Liver (tissue), 9 donors: ENCODE data around the gene XPO5. TPM values are rescaled to one million over a fixed set of nuclear protein-coding genes. Genes with fewer than 3 reads are reported as not detected.
"Not testable (repeated sequence)": the region's sequence is repeated elsewhere in the genome, so short reads cannot be mapped to it uniquely, and the experiment has no call there.

Source experiments
- DNase-seq: peaks from one replicate; pipeline ENCODE4 v3.0.0-alpha.2; 2017; ENCODE audit warnings: low spot score
- H3K27ac ChIP-seq, 2 donors: one replicate each; pipeline ENCODE4 v1.7.0; 2013; ENCODE audit warnings: inconsistent platforms in 2 of 2, low read length in 2 of 2, control low read depth in 1 of 2, low read depth in 1 of 2, mild to moderate bottlenecking in 1 of 2
- H3K27me3 ChIP-seq, 4 donors: one replicate each; pipeline versions ENCODE4 v1.6.1 to v1.7.0; 2013; ENCODE audit warnings: low read length in 3 of 4, inconsistent platforms in 1 of 4, mild to moderate bottlenecking in 1 of 4, moderate library complexity in 1 of 4; ENCODE audit not compliant: control insufficient read depth in 4 of 4, insufficient read depth in 4 of 4
- H3K36me3 ChIP-seq, 4 donors: one replicate each; pipeline versions ENCODE4 v1.6.1 to v1.7.0; 2013; ENCODE audit warnings: low read length in 3 of 4, mild to moderate bottlenecking in 3 of 4, low read depth in 1 of 4, moderate library complexity in 1 of 4; ENCODE audit not compliant: control insufficient read depth in 4 of 4, insufficient read depth in 3 of 4
- H3K4me1 ChIP-seq, 4 donors: one replicate each; pipeline versions ENCODE4 v1.6.1 to v1.7.0; 2013; ENCODE audit warnings: low read length in 3 of 4, mild to moderate bottlenecking in 3 of 4, moderate library complexity in 1 of 4; ENCODE audit not compliant: control insufficient read depth in 4 of 4, insufficient read depth in 4 of 4
- H3K4me3 ChIP-seq, 3 donors: one replicate each; pipeline versions ENCODE4 v1.6.1 to v1.7.0; 2013; ENCODE audit warnings: low read length in 3 of 3, control low read depth in 1 of 3, low read depth in 1 of 3, mild to moderate bottlenecking in 1 of 3
- H3K9ac ChIP-seq, 2 donors: one replicate each; pipeline ENCODE4 v1.7.0; 2013; ENCODE audit warnings: low read length in 2 of 2, mild to moderate bottlenecking in 2 of 2, moderate library complexity in 2 of 2, control low read depth in 1 of 2, low read depth in 1 of 2
- H3K9me3 ChIP-seq, 4 donors: one replicate each; pipeline versions ENCODE4 v1.6.1 to v1.7.0; 2013; ENCODE audit warnings: low read length in 3 of 4; ENCODE audit not compliant: control insufficient read depth in 4 of 4
- FOXA1 ChIP-seq: IDR thresholded peaks from 2 replicates; pipeline ENCODE4 v1.6.1; 2016; ENCODE audit warnings: antibody characterized with exemption
- FOXA2 ChIP-seq: IDR thresholded peaks from 2 replicates; pipeline ENCODE4 v1.6.1; 2016; ENCODE audit warnings: antibody characterized with exemption
- GABPA ChIP-seq, 2 donors: IDR thresholded peaks in 1 of 2; conservative IDR thresholded peaks in 1 of 2; 2 replicates each; pipeline ENCODE4 v1.6.1; 2016; ENCODE audit warnings: antibody characterized with exemption in 2 of 2, mild to moderate bottlenecking in 1 of 2, moderate library complexity in 1 of 2
- HNF4A ChIP-seq, 2 donors: conservative IDR thresholded peaks; 2 replicates each; pipeline ENCODE4 v1.6.1; 2016; ENCODE audit warnings: antibody characterized with exemption in 2 of 2, mild to moderate bottlenecking in 2 of 2
- HNF4G ChIP-seq: IDR thresholded peaks from 2 replicates; pipeline ENCODE4 v1.6.1; 2016; ENCODE audit warnings: antibody characterized with exemption
- JUND ChIP-seq, 2 donors: IDR thresholded peaks; 2 replicates each; pipeline ENCODE4 v1.6.1; 2016; ENCODE audit warnings: antibody characterized with exemption in 2 of 2
- NR2F2 ChIP-seq: IDR thresholded peaks from 2 replicates; pipeline ENCODE4 v1.6.1; 2016; ENCODE audit warnings: antibody characterized with exemption
- RAD21 ChIP-seq, 2 donors: IDR thresholded peaks; 2 replicates each; pipeline ENCODE4 v1.6.1; 2016; ENCODE audit warnings: antibody characterized with exemption in 2 of 2, mild to moderate bottlenecking in 2 of 2
- RXRA ChIP-seq, 2 donors: IDR thresholded peaks; 2 replicates each; pipeline ENCODE4 v1.6.1; 2017 to 2018; ENCODE audit warnings: antibody characterized with exemption in 2 of 2, mild to moderate bottlenecking in 1 of 2
- SP1 ChIP-seq: IDR thresholded peaks from 2 replicates; pipeline ENCODE4 v1.6.1; 2018; ENCODE audit warnings: antibody characterized with exemption, mild to moderate bottlenecking
- TAF1 ChIP-seq: conservative IDR thresholded peaks from 2 replicates; pipeline ENCODE4 v1.6.1; 2016; ENCODE audit warnings: antibody characterized with exemption, mild to moderate bottlenecking
- YY1 ChIP-seq: IDR thresholded peaks from 2 replicates; pipeline ENCODE4 v1.6.1; 2016; ENCODE audit warnings: antibody characterized with exemption, mild to moderate bottlenecking
- WGBS: extraction: QIAGEN DNeasy Blood & Tissue Kit; methylation state at CpG from one replicate; pipeline ENCODE4 v1.1.7; 2013; 5-methylcytosine and 5-hydroxymethylcytosine counted together
- polyA plus RNA-seq, 2 donors: library from polyadenylated mRNA; stranded (reverse) in 1 of 2; unstranded in 1 of 2; fragments of 200-250 nt in 1 of 2; fragments of >200 nt in 1 of 2; fragmentation: Nextera tagmentation in 1 of 2; extraction: Ambion mirVana in 1 of 2; gene quantifications; one replicate each; pipeline versions ENCODE4 v1.2.1 to v1.2.3, GENCODE V29; 2013 to 2015
- total RNA-seq, 2 donors: library from RNA; depleted of rRNA; stranded (reverse); fragments of >200 nt; gene quantifications; one replicate each; pipeline ENCODE4 v1.2.3, GENCODE V29; 2014
- TF ChIP-seq, protein P1 (sequence below): IDR thresholded peaks from 2 replicates; pipeline ENCODE4 v1.6.1; 2016; ENCODE audit warnings: antibody characterized with exemption
- TF ChIP-seq, protein P2 (sequence below): IDR thresholded peaks from 2 replicates; pipeline ENCODE4 v1.6.1; 2016; ENCODE audit warnings: antibody characterized with exemption
- TF ChIP-seq, protein P3 (sequence below): fragments of 150-350 bp; IDR thresholded peaks from 2 replicates; pipeline ENCODE4 v1.5.1; 2017; ENCODE audit warnings: improper control_type of control experiment, low read depth, low read length; ENCODE audit not compliant: missing input control
- TF ChIP-seq, protein P4 (sequence below): IDR thresholded peaks from 2 replicates; pipeline ENCODE4 v1.6.1; 2016; ENCODE audit warnings: antibody characterized with exemption
- donor health status: healthy.
- donor health status: healthy.
- donor health status: healthy.
- donor health status: healthy.
- donor health status: healthy.

The XPO5 gene
- total and polyA plus RNA-seq, 4 donors, result 6.1 to 15.8 (median 9.8) TPM

DNA sequence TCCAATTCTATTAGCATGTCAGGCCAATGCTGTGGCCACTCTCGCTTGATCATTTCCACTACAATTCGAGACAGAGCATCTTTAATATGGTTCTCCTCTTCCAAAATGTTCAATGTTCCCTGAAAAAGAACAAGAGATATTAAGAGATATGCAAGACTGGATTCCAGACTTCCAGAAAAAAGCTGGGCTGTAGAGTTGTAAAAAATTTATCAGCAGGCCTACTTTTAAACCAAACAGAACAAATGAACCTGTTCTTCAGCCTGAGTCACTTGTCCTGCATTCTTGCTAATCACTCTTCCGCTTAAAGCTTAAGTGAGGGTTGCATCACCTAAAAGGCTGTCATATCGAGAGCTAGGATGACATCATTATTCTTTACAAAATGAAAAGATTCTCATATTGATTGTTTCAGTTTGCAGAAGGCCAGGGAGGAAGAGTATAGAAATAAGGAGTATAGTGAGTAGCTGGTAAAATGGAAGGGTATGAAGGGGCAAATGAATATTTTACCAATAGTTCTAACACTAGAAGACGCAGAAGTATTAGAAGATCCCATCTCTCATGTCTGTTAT, 4.9 kb downstream of the XPO5 start:
- H3K4me3 ChIP-seq, result no peak overlapping the region
- no peaks in the 10 kb centered on the region for H3K27me3 ChIP-seq
- no peaks in the 10 kb centered on the region for H3K9me3 ChIP-seq
- peaks cover 2 to 31% (median 27%) of the 10 kb centered on the region in 4 donors for H3K36me3 ChIP-seq
- no peak overlapping the region for H3K9ac ChIP-seq
- TF ChIP-seq, protein P1, sequence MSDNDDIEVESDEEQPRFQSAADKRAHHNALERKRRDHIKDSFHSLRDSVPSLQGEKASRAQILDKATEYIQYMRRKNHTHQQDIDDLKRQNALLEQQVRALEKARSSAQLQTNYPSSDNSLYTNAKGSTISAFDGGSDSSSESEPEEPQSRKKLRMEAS, result no peak
- no peak for TF ChIP-seq FOXA2
- no peak for TF ChIP-seq TAF1
- no peak for TF ChIP-seq HNF4A (conservative IDR thresholded peaks at IDR 0.05)
- no peak for TF ChIP-seq GABPA (IDR thresholded peaks at IDR 0.05 in 1 of 2, conservative IDR thresholded peaks at IDR 0.05 in 1 of 2)
- TF ChIP-seq, protein P2, sequence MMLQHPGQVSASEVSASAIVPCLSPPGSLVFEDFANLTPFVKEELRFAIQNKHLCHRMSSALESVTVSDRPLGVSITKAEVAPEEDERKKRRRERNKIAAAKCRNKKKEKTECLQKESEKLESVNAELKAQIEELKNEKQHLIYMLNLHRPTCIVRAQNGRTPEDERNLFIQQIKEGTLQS, result no peak
- no peak for TF ChIP-seq FOXA1
- TF ChIP-seq RAD21 (IDR thresholded peaks at IDR 0.05), result no peak
- TF ChIP-seq HNF4G, result no peak
- H3K4me1 ChIP-seq, result peaks cover 0 to 9% (median 8%) of the 10 kb centered on the region in 4 donors
- no peak overlapping the region for H3K27ac ChIP-seq
- WGBS, result 94% methylated on average over 5 of the region's 5 CpGs
- no peak for DNase-seq

DNA sequence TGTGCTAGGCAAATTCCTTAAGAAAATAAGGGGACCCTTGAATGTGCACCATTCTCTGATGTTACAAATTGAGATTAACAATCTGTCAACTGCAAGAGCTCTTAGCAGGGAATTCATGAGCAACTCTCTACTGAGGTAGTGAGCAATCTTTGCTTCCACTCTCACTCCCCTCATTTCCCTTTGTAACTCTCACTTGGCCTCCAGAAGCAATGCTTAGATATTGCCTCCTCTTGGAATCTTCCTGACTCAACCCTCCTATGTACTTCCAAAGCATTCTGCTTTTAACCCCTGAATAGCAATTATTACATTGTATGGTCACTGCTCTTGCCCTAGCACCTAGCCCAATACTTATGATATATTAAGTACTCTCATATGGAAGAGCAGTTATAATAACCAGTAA, 16.5 kb downstream of the XPO5 start:
- TF ChIP-seq GABPA (IDR thresholded peaks at IDR 0.05 in 1 of 2, conservative IDR thresholded peaks at IDR 0.05 in 1 of 2) (no peak), JUND (IDR thresholded peaks at IDR 0.05) (no peak), RAD21 (IDR thresholded peaks at IDR 0.05) (no peak), FOXA1 (no peak)
- TF ChIP-seq, protein P2, result no peak
- Histone ChIP-seq H3K4me3 (no peak overlapping the region), H3K27ac (no peak overlapping the region), H3K36me3 (peaks cover 17 to 64% (median 48%) of the 10 kb centered on the region in 4 donors), H3K9ac (no peak overlapping the region), H3K4me1 (no peaks in the 10 kb centered on the region), H3K27me3 (no peaks in the 10 kb centered on the region), H3K9me3 (no peaks in the 10 kb centered on the region)
- no peak for DNase-seq

- H3K4me1 ChIP-seq, H3K27me3 ChIP-seq, H3K9me3 ChIP-seq, H3K27ac ChIP-seq, H3K9ac ChIP-seq, DNase-seq, H3K4me3 ChIP-seq: not testable (repeated sequence)
- 94% methylated on average over 7 of the region's 7 CpGs for WGBS
- peaks cover 21 to 62% (median 49%) of the 10 kb centered on the region in 4 donors for H3K36me3 ChIP-seq
Observed at GRCh38 chr6:43557620-43558019, 18.2 kb downstream of the XPO5 start.

DNA sequence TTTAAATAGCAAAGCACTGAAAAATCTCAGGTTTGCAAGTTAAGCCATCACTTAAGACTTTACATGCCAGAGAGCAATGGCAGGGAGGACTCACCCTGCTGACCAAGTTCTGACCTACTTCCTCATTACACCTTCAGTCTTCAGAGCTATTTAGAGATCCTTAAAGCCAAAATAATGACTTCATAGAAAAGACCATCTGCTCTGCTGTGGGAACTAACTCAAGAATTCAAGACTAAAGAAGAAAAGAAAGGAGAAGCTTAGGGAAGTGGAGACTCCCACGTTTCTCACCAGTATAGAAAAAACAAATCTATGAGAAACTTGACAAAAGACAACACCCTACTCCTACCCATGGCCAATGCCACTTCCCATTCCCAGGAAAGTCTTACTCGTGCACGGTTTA, 28.6 kb downstream of the XPO5 start:
- H3K4me1 ChIP-seq, result no peaks in the 10 kb centered on the region
- peaks cover 10 to 75% (median 54%) of the 10 kb centered on the region in 4 donors for H3K36me3 ChIP-seq
- no peak overlapping the region for H3K27ac ChIP-seq
- H3K9me3 ChIP-seq, result no peaks in the 10 kb centered on the region
- H3K27me3 ChIP-seq, result no peaks in the 10 kb centered on the region
- H3K4me3 ChIP-seq, result no peak overlapping the region
- DNase-seq, result no peak
- 92% methylated on average over 3 of the region's 3 CpGs for WGBS
- no peak overlapping the region for H3K9ac ChIP-seq
- TF ChIP-seq, protein P3, sequence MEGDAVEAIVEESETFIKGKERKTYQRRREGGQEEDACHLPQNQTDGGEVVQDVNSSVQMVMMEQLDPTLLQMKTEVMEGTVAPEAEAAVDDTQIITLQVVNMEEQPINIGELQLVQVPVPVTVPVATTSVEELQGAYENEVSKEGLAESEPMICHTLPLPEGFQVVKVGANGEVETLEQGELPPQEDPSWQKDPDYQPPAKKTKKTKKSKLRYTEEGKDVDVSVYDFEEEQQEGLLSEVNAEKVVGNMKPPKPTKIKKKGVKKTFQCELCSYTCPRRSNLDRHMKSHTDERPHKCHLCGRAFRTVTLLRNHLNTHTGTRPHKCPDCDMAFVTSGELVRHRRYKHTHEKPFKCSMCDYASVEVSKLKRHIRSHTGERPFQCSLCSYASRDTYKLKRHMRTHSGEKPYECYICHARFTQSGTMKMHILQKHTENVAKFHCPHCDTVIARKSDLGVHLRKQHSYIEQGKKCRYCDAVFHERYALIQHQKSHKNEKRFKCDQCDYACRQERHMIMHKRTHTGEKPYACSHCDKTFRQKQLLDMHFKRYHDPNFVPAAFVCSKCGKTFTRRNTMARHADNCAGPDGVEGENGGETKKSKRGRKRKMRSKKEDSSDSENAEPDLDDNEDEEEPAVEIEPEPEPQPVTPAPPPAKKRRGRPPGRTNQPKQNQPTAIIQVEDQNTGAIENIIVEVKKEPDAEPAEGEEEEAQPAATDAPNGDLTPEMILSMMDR, result no peak
- TF ChIP-seq HNF4G, result no peak
- TF ChIP-seq, protein P4, sequence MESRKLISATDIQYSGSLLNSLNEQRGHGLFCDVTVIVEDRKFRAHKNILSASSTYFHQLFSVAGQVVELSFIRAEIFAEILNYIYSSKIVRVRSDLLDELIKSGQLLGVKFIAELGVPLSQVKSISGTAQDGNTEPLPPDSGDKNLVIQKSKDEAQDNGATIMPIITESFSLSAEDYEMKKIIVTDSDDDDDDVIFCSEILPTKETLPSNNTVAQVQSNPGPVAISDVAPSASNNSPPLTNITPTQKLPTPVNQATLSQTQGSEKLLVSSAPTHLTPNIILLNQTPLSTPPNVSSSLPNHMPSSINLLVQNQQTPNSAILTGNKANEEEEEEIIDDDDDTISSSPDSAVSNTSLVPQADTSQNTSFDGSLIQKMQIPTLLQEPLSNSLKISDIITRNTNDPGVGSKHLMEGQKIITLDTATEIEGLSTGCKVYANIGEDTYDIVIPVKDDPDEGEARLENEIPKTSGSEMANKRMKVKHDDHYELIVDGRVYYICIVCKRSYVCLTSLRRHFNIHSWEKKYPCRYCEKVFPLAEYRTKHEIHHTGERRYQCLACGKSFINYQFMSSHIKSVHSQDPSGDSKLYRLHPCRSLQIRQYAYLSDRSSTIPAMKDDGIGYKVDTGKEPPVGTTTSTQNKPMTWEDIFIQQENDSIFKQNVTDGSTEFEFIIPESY, result no peak
- no peak for TF ChIP-seq TAF1
- no peak for TF ChIP-seq SP1
- no peak for TF ChIP-seq FOXA2
- no peak for TF ChIP-seq FOXA1
- no peak for TF ChIP-seq RXRA (IDR thresholded peaks at IDR 0.05)
- no peak for TF ChIP-seq RAD21 (IDR thresholded peaks at IDR 0.05)
- TF ChIP-seq HNF4A (conservative IDR thresholded peaks at IDR 0.05), result no peak
- TF ChIP-seq NR2F2, result no peak
- no peak for TF ChIP-seq GABPA (IDR thresholded peaks at IDR 0.05 in 1 of 2, conservative IDR thresholded peaks at IDR 0.05 in 1 of 2)
- no peak for TF ChIP-seq YY1
- no peak for TF ChIP-seq JUND (IDR thresholded peaks at IDR 0.05)
- TF ChIP-seq, protein P2, result no peak
